ENCODE measurements around the gene HIGD2A. TPM values are rescaled to one million over a fixed set of nuclear protein-coding genes. Genes with fewer than 3 reads are reported as not detected.
A peak's percentile ranks its signal among the peaks of the same experiment; 100 is the strongest.

Gene HIGD2A
- total RNA-seq, 2 donors from 2014 or later = 20.1 to 44.1 TPM

GRCh38 chr5:176412517-176413254 lies 24.1 kb downstream of the HIGD2A start:
- TF ChIP-seq CTCF (IDR thresholded peaks at IDR 0.05) = no peak
- no peak for TF ChIP-seq POLR2A (IDR thresholded peaks at IDR 0.05)
- Histone ChIP-seq H3K4me3 (no peak overlapping the region), H3K9me3 (no peaks in the 10 kb centered on the region), H3K27ac (no peak overlapping the region), H3K27me3 (no peaks in the 10 kb centered on the region), H3K36me3 (replicated peaks in 1 of 2; ENCODE audit: insufficient read depth in 1 of 2, low read depth in 2 of 2) (peaks cover 0 to 5% of the 10 kb centered on the region in 2 donors), H3K4me1 (peaks cover 38% of the 10 kb centered on the region)
- WGBS, 2 donors = 74 to 86% methylated on average over 8 to 10 of the region's 10 CpGs
- ATAC-seq (no peak), DNase-seq (no peak)
- intact Hi-C loops (cut with DNase I) = no loop called here

- no peaks in the 10 kb centered on the region for H3K9me3 ChIP-seq
- DNase-seq (peak in 1 of 4 donors; percentile 20), ATAC-seq (no peak)
- 58 to 92% methylated on average over 2 of the region's 2 CpGs for WGBS, 2 donors
- no peaks in the 10 kb centered on the region for H3K27me3 ChIP-seq
- no peak overlapping the region for H3K27ac ChIP-seq
- TF ChIP-seq CTCF (IDR thresholded peaks at IDR 0.05) (no peak), POLR2A (IDR thresholded peaks at IDR 0.05) (no peak)
- H3K4me1 ChIP-seq = peaks cover 38% of the 10 kb centered on the region
- intact Hi-C loops (cut with DNase I) = no loop called here
- no peak overlapping the region for H3K4me3 ChIP-seq
- H3K36me3 ChIP-seq (replicated peaks in 1 of 2; ENCODE audit: insufficient read depth in 1 of 2, low read depth in 2 of 2) = peaks cover 0 to 3% of the 10 kb centered on the region in 2 donors
Observed at GRCh38 chr5:176413255-176413565, 24.7 kb downstream of the HIGD2A start.

GRCh38 chr5:176413709-176414191 lies 25.2 kb downstream of the HIGD2A start:
- ATAC-seq = no peak
- TF ChIP-seq CTCF (IDR thresholded peaks at IDR 0.05) (no peak), POLR2A (IDR thresholded peaks at IDR 0.05) (no peak)
- Histone ChIP-seq H3K27ac (no peak overlapping the region), H3K4me3 (no peak overlapping the region), H3K4me1 (peaks cover 38% of the 10 kb centered on the region), H3K36me3 (replicated peaks in 1 of 2; ENCODE audit: insufficient read depth in 1 of 2, low read depth in 2 of 2) (peaks cover 0 to 3% of the 10 kb centered on the region in 2 donors), H3K27me3 (no peaks in the 10 kb centered on the region), H3K9me3 (no peaks in the 10 kb centered on the region)
- WGBS, 2 donors = 82 to 90% methylated on average over 3 to 7 of the region's 7 CpGs
- no peak for DNase-seq
- intact Hi-C loops (cut with DNase I) = no loop called here

- no peak for TF ChIP-seq CTCF (IDR thresholded peaks at IDR 0.05)
- no peak for TF ChIP-seq POLR2A (IDR thresholded peaks at IDR 0.05)
- DNase-seq = no peak
- H3K4me1 ChIP-seq = peaks cover 38% of the 10 kb centered on the region
- intact Hi-C loops (cut with DNase I) = no loop called here
- no peaks in the 10 kb centered on the region for H3K27me3 ChIP-seq
- H3K27ac ChIP-seq = peak overlapping the region in 1 of 4 donors; percentile 86
- no peak for ATAC-seq
- WGBS, 2 donors = 36 to 64% methylated on average over 3 of the region's 3 CpGs
- no peaks in the 10 kb centered on the region for H3K9me3 ChIP-seq
- no peak overlapping the region for H3K4me3 ChIP-seq
- H3K36me3 ChIP-seq (replicated peaks in 1 of 2; ENCODE audit: insufficient read depth in 1 of 2, low read depth in 2 of 2) = peaks cover 0 to under 1% of the 10 kb centered on the region in 2 donors
Observed at GRCh38 chr5:176414704-176415103, 26.2 kb downstream of the HIGD2A start.

Data from body of pancreas (tissue), 4 donors.